ENCODE data around the gene SPATA46. TPM values are rescaled to one million over a fixed set of nuclear protein-coding genes. Genes with fewer than 3 reads are reported as not detected.

SPATA46 gene
- total and polyA plus RNA-seq, 2 donors from 2014 or later = not detected

- no peaks in the 10 kb centered on the region for H3K9me3 ChIP-seq (ENCODE audit: control insufficient read depth in 2 of 3, insufficient read depth in 1 of 3, low read length in 3 of 3)
- intact Hi-C loops (cut with DNase I) = loop anchor here (10.0 kb wide), 1 partner anchor 319 kb away; no protein-coding TSS in a partner anchor
- H3K9ac ChIP-seq (ENCODE audit: low read length in 3 of 3) = no peak overlapping the region
- no peak overlapping the region for H3K27ac ChIP-seq (ENCODE audit: low read depth in 2 of 2, low read length in 2 of 2)
- FAIRE-seq (no peak), DNase-seq (no peak)
- TF ChIP-seq, protein P1, sequence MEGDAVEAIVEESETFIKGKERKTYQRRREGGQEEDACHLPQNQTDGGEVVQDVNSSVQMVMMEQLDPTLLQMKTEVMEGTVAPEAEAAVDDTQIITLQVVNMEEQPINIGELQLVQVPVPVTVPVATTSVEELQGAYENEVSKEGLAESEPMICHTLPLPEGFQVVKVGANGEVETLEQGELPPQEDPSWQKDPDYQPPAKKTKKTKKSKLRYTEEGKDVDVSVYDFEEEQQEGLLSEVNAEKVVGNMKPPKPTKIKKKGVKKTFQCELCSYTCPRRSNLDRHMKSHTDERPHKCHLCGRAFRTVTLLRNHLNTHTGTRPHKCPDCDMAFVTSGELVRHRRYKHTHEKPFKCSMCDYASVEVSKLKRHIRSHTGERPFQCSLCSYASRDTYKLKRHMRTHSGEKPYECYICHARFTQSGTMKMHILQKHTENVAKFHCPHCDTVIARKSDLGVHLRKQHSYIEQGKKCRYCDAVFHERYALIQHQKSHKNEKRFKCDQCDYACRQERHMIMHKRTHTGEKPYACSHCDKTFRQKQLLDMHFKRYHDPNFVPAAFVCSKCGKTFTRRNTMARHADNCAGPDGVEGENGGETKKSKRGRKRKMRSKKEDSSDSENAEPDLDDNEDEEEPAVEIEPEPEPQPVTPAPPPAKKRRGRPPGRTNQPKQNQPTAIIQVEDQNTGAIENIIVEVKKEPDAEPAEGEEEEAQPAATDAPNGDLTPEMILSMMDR (IDR thresholded peaks at IDR 0.05; ENCODE audit: borderline replicate concordance, extremely low read depth, insufficient read depth) = no peak
- H3K4me1 ChIP-seq (ENCODE audit: control insufficient read depth in 2 of 3, insufficient read depth in 2 of 3, low read depth in 1 of 3, low read length in 3 of 3) = no peaks in the 10 kb centered on the region
- H3K4me3 ChIP-seq (ENCODE audit: low read length in 3 of 3) = no peak overlapping the region
- peaks cover 0 to 4% (median 0%) of the 10 kb centered on the region in 3 donors for H3K36me3 ChIP-seq (ENCODE audit: control insufficient read depth in 2 of 3, insufficient read depth in 3 of 3, low read length in 3 of 3)
- H3K27me3 ChIP-seq (ENCODE audit: control insufficient read depth, insufficient read depth, low read length) = no peaks in the 10 kb centered on the region
Measured at GRCh38 chr1:162373541-162374260, 3.0 kb downstream of the SPATA46 start.

- Histone ChIP-seq H3K4me3 (ENCODE audit: low read length in 3 of 3) (no peak overlapping the region), H3K27me3 (ENCODE audit: control insufficient read depth, insufficient read depth, low read length) (no peaks in the 10 kb centered on the region), H3K27ac (ENCODE audit: low read depth in 2 of 2, low read length in 2 of 2) (no peak overlapping the region), H3K4me1 (ENCODE audit: control insufficient read depth in 2 of 3, insufficient read depth in 2 of 3, low read depth in 1 of 3, low read length in 3 of 3) (no peaks in the 10 kb centered on the region), H3K9ac (ENCODE audit: low read length in 3 of 3) (no peak overlapping the region), H3K36me3 (ENCODE audit: control insufficient read depth in 2 of 3, insufficient read depth in 3 of 3, low read length in 3 of 3) (peaks cover 0 to 3% (median 0%) of the 10 kb centered on the region in 3 donors), H3K9me3 (ENCODE audit: control insufficient read depth in 2 of 3, insufficient read depth in 1 of 3, low read length in 3 of 3) (no peaks in the 10 kb centered on the region)
- FAIRE-seq (no peak), DNase-seq (no peak)
- TF ChIP-seq, protein P1 (IDR thresholded peaks at IDR 0.05; ENCODE audit: borderline replicate concordance, extremely low read depth, insufficient read depth) = no peak
- intact Hi-C loops (cut with DNase I) = loop anchor here (10.0 kb wide), 1 partner anchor 318 kb away; no protein-coding TSS in a partner anchor
Measured at GRCh38 chr1:162373072-162373427, 3.6 kb downstream of the SPATA46 start.

- Histone ChIP-seq H3K27me3 (ENCODE audit: control insufficient read depth, insufficient read depth, low read length) (no peaks in the 10 kb centered on the region), H3K27ac (ENCODE audit: low read depth in 2 of 2, low read length in 2 of 2) (no peak overlapping the region), H3K9me3 (ENCODE audit: control insufficient read depth in 2 of 3, insufficient read depth in 1 of 3, low read length in 3 of 3) (no peaks in the 10 kb centered on the region), H3K4me3 (ENCODE audit: low read length in 3 of 3) (no peak overlapping the region), H3K9ac (ENCODE audit: low read length in 3 of 3) (no peak overlapping the region), H3K36me3 (ENCODE audit: control insufficient read depth in 2 of 3, insufficient read depth in 3 of 3, low read length in 3 of 3) (no peaks in the 10 kb centered on the region), H3K4me1 (ENCODE audit: control insufficient read depth in 2 of 3, insufficient read depth in 2 of 3, low read depth in 1 of 3, low read length in 3 of 3) (no peaks in the 10 kb centered on the region)
- intact Hi-C loops (cut with DNase I) = loop anchor here (10.0 kb wide), 1 partner anchor 318 kb away; no protein-coding TSS in a partner anchor
- DNase-seq (no peak), FAIRE-seq (no peak)
- TF ChIP-seq, protein P1 (IDR thresholded peaks at IDR 0.05; ENCODE audit: borderline replicate concordance, extremely low read depth, insufficient read depth) = no peak
Measured at GRCh38 chr1:162372159-162373071, 4.2 kb downstream of the SPATA46 start.
